Neutrophil (primary cell): Measurements from ENCODE around the gene XYLT1.

Experiments
- H3K27ac ChIP-seq: fragments of 200-600 bp; sonication (generic); 2 replicates; pipeline ENCODE4 v1.5.1; 2016; ENCODE audit warnings: mild to moderate bottlenecking, moderate library complexity
- H3K27me3 ChIP-seq: fragments of 200-600 bp; sonication (generic); 2 replicates; pipeline ENCODE4 v1.6.0; 2016; ENCODE audit warnings: mild to moderate bottlenecking
- H3K36me3 ChIP-seq: fragments of 200-600 bp; sonication (generic); 2 replicates; pipeline ENCODE4 v1.5.1; 2017
- H3K4me1 ChIP-seq, 2 experiments: fragments of 200-600 bp in 1 of 2; sonication (generic) in 1 of 2; 1 replicate in 1 of 2; 2 replicates in 1 of 2; pipeline versions ENCODE4 v1.5.1 to v1.6.1; 2013 to 2016; ENCODE audit warnings: low read depth in 1 of 2, low read length in 1 of 2, mild to moderate bottlenecking in 1 of 2, moderate library complexity in 1 of 2; ENCODE audit not compliant: control insufficient read depth in 1 of 2, insufficient read depth in 1 of 2
- H3K4me3 ChIP-seq, 2 experiments: fragments of 200-600 bp in 1 of 2; sonication (generic) in 1 of 2; 1 replicate in 1 of 2; 2 replicates in 1 of 2; pipeline ENCODE4 v1.5.1; 2013 to 2016; ENCODE audit warnings: low read depth in 1 of 2, low read length in 1 of 2, mild to moderate bottlenecking in 1 of 2, moderate library complexity in 1 of 2
- H3K9me3 ChIP-seq: fragments of 200-600 bp; sonication (generic); 2 replicates; pipeline ENCODE4 v1.5.1; 2016
- CTCF ChIP-seq: fragments of 200-600 bp; sonication (generic); IDR thresholded peaks from 2 replicates; pipeline ENCODE4 v1.5.1; 2016; ENCODE audit warnings: antibody characterized with exemption

Gene XYLT1

GRCh38 chr16:17238285-17239028, 232.3 kb downstream of the XYLT1 start:
- Histone ChIP-seq H3K4me1 (peaks cover 5 to 20% of the 10 kb centered on the region in 2 experiments), H3K27ac (peak overlapping the region; percentile 25), H3K4me3 (no peak overlapping the region), H3K9me3 (no peaks in the 10 kb centered on the region), H3K27me3 (no peaks in the 10 kb centered on the region), H3K36me3 (no peaks in the 10 kb centered on the region)
- TF ChIP-seq CTCF, result no peak

GRCh38 chr16:17237350-17237944, 233.3 kb downstream of the XYLT1 start:
- TF ChIP-seq CTCF, result no peak
- Histone ChIP-seq H3K9me3 (no peaks in the 10 kb centered on the region), H3K4me3 (no peak overlapping the region)

GRCh38 chr16:17235147-17235815, 235.5 kb downstream of the XYLT1 start:
- H3K36me3 ChIP-seq, result no peaks in the 10 kb centered on the region
- H3K4me3 ChIP-seq, result no peak overlapping the region
- no peak for TF ChIP-seq CTCF
- H3K27me3 ChIP-seq, result no peaks in the 10 kb centered on the region
- no peak overlapping the region for H3K27ac ChIP-seq
- H3K9me3 ChIP-seq, result no peaks in the 10 kb centered on the region
- peaks cover 5 to 20% of the 10 kb centered on the region in 2 experiments for H3K4me1 ChIP-seq

More at GRCh38 chr16:17237350-17237944, 233.3 kb downstream of the XYLT1 start:
- Histone ChIP-seq H3K36me3 (no peaks in the 10 kb centered on the region), H3K27me3 (no peaks in the 10 kb centered on the region), H3K27ac (peak overlapping the region; percentile 25), H3K4me1 (peaks cover 5 to 20% of the 10 kb centered on the region in 2 experiments)

GRCh38 chr16:17233318-17234002, 237.3 kb downstream of the XYLT1 start:
- Histone ChIP-seq H3K4me1 (peaks cover under 1 to 14% of the 10 kb centered on the region in 2 experiments), H3K27ac (no peak overlapping the region), H3K27me3 (no peaks in the 10 kb centered on the region), H3K4me3 (no peak overlapping the region), H3K9me3 (no peaks in the 10 kb centered on the region), H3K36me3 (no peaks in the 10 kb centered on the region)
- TF ChIP-seq CTCF, result no peak

- Histone ChIP-seq H3K27me3 (no peaks in the 10 kb centered on the region), H3K4me3 (no peak overlapping the region), H3K27ac (no peak overlapping the region), H3K36me3 (no peaks in the 10 kb centered on the region), H3K9me3 (no peaks in the 10 kb centered on the region), H3K4me1 (peaks cover 0 to 5% of the 10 kb centered on the region in 2 experiments)
- TF ChIP-seq CTCF, result no peak
Observed at GRCh38 chr16:17232487-17232886, 238.3 kb downstream of the XYLT1 start.
